H1 (cell line): ENCODE results near the gene PCCA. TPM values are rescaled to one million over a fixed set of nuclear protein-coding genes. Genes with fewer than 3 reads are reported as not detected.

Source experiments
- TCF12 ChIP-seq: IDR thresholded peaks from 2 replicates; pipeline ENCODE4 v1.6.1; 2011; ENCODE audit warnings: low read depth, mild to moderate bottlenecking, low read length
- polyA plus RNA-seq, 7 experiments: library from polyadenylated mRNA; depleted of rRNA in 3 of 7; stranded (reverse) in 5 of 7; unstranded in 2 of 7; fragments of >200 nt in 5 of 7; fragments of 200-250 nt in 2 of 7; gene quantifications; 1 replicate in 5 of 7; 2 replicates in 1 of 7; 4 replicates in 1 of 7; pipeline versions ENCODE4 v1.2.1 to v1.2.3, GENCODE V29; 2011 to 2013; ENCODE audit warnings: missing spikeins in 2 of 7, mixed read lengths in 2 of 7
- total RNA-seq: library from RNA; stranded (reverse); fragmentation: NEBNext Ultra II Directional; extraction: Animal tissue kit (Norgen Biotek cat#: 25700); gene quantifications from 2 replicates; pipeline ENCODE4 v1.2.1, GENCODE V29; 2021
- TF ChIP-seq, protein P1 (sequence below): fragments of 300-600 bp; sonication (generic); IDR thresholded peaks from 2 replicates; pipeline ENCODE4 v1.7.1; 2012; ENCODE audit warnings: low read length, moderate library complexity, mild to moderate bottlenecking, inconsistent platforms; ENCODE audit not compliant: insufficient replicate concordance

PCCA gene
- total and polyA plus RNA-seq, 2 of the 8 experiments (the other 6 are each of a cell fraction or from before 2014, with no cell fraction given) = 18.4 to 49.8 TPM

DNA sequence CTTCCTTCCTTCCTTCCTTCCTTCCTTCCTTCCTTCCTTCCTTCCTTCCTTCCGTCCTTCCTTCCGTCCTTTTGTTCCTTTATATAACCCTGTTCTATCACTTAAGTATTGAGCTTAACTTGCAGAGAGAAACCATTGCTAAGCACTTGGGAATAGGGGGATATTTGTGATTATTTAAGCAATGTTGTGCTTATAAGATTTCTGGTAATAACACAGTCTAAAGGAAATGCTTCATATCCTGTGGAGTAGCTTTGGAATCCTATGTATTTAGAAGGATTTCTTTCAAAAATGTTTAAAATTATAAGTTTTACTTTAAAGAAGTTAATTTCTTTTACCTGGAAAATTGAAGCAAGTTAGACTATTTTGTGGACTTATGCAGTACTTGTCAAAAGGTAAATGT is 209.8 kb downstream of the PCCA start (continued):
- TF ChIP-seq, protein P1, sequence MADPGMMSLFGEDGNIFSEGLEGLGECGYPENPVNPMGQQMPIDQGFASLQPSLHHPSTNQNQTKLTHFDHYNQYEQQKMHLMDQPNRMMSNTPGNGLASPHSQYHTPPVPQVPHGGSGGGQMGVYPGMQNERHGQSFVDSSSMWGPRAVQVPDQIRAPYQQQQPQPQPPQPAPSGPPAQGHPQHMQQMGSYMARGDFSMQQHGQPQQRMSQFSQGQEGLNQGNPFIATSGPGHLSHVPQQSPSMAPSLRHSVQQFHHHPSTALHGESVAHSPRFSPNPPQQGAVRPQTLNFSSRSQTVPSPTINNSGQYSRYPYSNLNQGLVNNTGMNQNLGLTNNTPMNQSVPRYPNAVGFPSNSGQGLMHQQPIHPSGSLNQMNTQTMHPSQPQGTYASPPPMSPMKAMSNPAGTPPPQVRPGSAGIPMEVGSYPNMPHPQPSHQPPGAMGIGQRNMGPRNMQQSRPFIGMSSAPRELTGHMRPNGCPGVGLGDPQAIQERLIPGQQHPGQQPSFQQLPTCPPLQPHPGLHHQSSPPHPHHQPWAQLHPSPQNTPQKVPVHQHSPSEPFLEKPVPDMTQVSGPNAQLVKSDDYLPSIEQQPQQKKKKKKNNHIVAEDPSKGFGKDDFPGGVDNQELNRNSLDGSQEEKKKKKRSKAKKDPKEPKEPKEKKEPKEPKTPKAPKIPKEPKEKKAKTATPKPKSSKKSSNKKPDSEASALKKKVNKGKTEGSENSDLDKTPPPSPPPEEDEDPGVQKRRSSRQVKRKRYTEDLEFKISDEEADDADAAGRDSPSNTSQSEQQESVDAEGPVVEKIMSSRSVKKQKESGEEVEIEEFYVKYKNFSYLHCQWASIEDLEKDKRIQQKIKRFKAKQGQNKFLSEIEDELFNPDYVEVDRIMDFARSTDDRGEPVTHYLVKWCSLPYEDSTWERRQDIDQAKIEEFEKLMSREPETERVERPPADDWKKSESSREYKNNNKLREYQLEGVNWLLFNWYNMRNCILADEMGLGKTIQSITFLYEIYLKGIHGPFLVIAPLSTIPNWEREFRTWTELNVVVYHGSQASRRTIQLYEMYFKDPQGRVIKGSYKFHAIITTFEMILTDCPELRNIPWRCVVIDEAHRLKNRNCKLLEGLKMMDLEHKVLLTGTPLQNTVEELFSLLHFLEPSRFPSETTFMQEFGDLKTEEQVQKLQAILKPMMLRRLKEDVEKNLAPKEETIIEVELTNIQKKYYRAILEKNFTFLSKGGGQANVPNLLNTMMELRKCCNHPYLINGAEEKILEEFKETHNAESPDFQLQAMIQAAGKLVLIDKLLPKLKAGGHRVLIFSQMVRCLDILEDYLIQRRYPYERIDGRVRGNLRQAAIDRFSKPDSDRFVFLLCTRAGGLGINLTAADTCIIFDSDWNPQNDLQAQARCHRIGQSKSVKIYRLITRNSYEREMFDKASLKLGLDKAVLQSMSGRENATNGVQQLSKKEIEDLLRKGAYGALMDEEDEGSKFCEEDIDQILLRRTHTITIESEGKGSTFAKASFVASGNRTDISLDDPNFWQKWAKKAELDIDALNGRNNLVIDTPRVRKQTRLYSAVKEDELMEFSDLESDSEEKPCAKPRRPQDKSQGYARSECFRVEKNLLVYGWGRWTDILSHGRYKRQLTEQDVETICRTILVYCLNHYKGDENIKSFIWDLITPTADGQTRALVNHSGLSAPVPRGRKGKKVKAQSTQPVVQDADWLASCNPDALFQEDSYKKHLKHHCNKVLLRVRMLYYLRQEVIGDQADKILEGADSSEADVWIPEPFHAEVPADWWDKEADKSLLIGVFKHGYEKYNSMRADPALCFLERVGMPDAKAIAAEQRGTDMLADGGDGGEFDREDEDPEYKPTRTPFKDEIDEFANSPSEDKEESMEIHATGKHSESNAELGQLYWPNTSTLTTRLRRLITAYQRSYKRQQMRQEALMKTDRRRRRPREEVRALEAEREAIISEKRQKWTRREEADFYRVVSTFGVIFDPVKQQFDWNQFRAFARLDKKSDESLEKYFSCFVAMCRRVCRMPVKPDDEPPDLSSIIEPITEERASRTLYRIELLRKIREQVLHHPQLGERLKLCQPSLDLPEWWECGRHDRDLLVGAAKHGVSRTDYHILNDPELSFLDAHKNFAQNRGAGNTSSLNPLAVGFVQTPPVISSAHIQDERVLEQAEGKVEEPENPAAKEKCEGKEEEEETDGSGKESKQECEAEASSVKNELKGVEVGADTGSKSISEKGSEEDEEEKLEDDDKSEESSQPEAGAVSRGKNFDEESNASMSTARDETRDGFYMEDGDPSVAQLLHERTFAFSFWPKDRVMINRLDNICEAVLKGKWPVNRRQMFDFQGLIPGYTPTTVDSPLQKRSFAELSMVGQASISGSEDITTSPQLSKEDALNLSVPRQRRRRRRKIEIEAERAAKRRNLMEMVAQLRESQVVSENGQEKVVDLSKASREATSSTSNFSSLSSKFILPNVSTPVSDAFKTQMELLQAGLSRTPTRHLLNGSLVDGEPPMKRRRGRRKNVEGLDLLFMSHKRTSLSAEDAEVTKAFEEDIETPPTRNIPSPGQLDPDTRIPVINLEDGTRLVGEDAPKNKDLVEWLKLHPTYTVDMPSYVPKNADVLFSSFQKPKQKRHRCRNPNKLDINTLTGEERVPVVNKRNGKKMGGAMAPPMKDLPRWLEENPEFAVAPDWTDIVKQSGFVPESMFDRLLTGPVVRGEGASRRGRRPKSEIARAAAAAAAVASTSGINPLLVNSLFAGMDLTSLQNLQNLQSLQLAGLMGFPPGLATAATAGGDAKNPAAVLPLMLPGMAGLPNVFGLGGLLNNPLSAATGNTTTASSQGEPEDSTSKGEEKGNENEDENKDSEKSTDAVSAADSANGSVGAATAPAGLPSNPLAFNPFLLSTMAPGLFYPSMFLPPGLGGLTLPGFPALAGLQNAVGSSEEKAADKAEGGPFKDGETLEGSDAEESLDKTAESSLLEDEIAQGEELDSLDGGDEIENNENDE = no peak
- no peak for TF ChIP-seq TCF12
